LNCaP clone FGC (cell line): ENCODE data around the gene FGD2.
"Not testable (repeated sequence)": the region's sequence is repeated elsewhere in the genome, so short reads cannot be mapped to it uniquely, and the experiment has no call there.

Experiments used
- DNase-seq: peaks from one replicate; pipeline ENCODE4 v3.0.0-alpha.2; 2011; ENCODE audit warnings: low read depth
- H3K4me3 ChIP-seq: 2 replicates; pipeline ENCODE4 v1.5.1; 2011; ENCODE audit warnings: mild to moderate bottlenecking, low read depth, low read length, control low read depth
- TF ChIP-seq, protein P1 (sequence below): IDR thresholded peaks from 2 replicates; pipeline ENCODE4 v1.5.1; 2012; ENCODE audit warnings: mild to moderate bottlenecking; ENCODE audit not compliant: control insufficient read depth, insufficient read depth; ENCODE audit errors: extremely low read depth

FGD2 gene

GRCh38 chr6:37056439-37057127 is 51.1 kb downstream of the FGD2 start:
- DNase-seq = no peak
- H3K4me3 ChIP-seq = no peak overlapping the region
- TF ChIP-seq, protein P1, sequence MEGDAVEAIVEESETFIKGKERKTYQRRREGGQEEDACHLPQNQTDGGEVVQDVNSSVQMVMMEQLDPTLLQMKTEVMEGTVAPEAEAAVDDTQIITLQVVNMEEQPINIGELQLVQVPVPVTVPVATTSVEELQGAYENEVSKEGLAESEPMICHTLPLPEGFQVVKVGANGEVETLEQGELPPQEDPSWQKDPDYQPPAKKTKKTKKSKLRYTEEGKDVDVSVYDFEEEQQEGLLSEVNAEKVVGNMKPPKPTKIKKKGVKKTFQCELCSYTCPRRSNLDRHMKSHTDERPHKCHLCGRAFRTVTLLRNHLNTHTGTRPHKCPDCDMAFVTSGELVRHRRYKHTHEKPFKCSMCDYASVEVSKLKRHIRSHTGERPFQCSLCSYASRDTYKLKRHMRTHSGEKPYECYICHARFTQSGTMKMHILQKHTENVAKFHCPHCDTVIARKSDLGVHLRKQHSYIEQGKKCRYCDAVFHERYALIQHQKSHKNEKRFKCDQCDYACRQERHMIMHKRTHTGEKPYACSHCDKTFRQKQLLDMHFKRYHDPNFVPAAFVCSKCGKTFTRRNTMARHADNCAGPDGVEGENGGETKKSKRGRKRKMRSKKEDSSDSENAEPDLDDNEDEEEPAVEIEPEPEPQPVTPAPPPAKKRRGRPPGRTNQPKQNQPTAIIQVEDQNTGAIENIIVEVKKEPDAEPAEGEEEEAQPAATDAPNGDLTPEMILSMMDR = no peak

- no peak for DNase-seq
- no peak overlapping the region for H3K4me3 ChIP-seq
- TF ChIP-seq, protein P1 = no peak
These were observed 51.6 kb downstream of the FGD2 start for GRCh38 chr6:37057128-37057471.

DNA sequence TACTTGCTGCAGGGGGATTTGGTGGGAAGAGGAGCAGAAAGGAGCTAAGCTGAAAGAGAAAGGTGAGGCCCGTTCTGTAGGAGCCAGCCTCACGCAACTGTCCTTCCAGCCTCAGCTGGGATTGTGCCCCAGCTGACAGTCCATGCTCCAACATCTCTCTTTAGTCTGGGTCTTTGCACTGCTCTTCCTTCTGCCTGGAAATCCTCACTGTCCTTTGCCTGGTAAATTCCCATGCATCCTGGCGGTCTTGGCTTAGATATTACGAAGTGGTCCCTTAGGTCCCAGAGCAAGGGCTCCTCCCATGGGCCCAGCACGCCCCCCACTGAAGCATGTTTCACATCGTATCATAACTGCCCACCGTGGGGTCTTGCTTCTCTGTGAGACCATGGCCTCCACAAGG is 52.2 kb downstream of the FGD2 start:
- no peak for DNase-seq
- TF ChIP-seq, protein P1 = no peak
- no peak overlapping the region for H3K4me3 ChIP-seq

- H3K4me3 ChIP-seq = no peak overlapping the region
- no peak for DNase-seq
- TF ChIP-seq, protein P1 = no peak
These were observed 52.7 kb downstream of the FGD2 start for GRCh38 chr6:37058084-37058586.

GRCh38 chr6:37058984-37059343 is 53.5 kb downstream of the FGD2 start:
- DNase-seq, H3K4me3 ChIP-seq: not testable (repeated sequence)

GRCh38 chr6:37059344-37060194 is 54.1 kb downstream of the FGD2 start:
- no peak for DNase-seq
- TF ChIP-seq, protein P1 = no peak
- no peak overlapping the region for H3K4me3 ChIP-seq

- no peak overlapping the region for H3K4me3 ChIP-seq
- no peak for DNase-seq
- TF ChIP-seq, protein P1 = no peak
These were observed 54.7 kb downstream of the FGD2 start for GRCh38 chr6:37060195-37060559.
